Mucosa of stomach (tissue), 1 donor: ENCODE results near the gene DET1.
A peak's percentile ranks its signal among the peaks of the same experiment; 100 is the strongest.
"Not testable (repeated sequence)": the region's sequence is repeated elsewhere in the genome, so short reads cannot be mapped to it uniquely, and the experiment has no call there.

Source experiments
- H3K27me3 ChIP-seq: one replicate; pipeline ENCODE4 v1.7.0; 2013; ENCODE audit warnings: mild to moderate bottlenecking, low read length; ENCODE audit not compliant: control insufficient read depth, insufficient read depth
- H3K36me3 ChIP-seq: one replicate; pipeline ENCODE4 v1.7.0; 2013; ENCODE audit warnings: low read length; ENCODE audit not compliant: control insufficient read depth, insufficient read depth
- H3K4me1 ChIP-seq: one replicate; pipeline ENCODE4 v1.7.0; 2013; ENCODE audit warnings: mild to moderate bottlenecking, low read length; ENCODE audit not compliant: control insufficient read depth, insufficient read depth
- H3K4me3 ChIP-seq: one replicate; pipeline ENCODE4 v1.7.0; 2013; ENCODE audit warnings: low read length
- H3K9ac ChIP-seq: one replicate; pipeline ENCODE4 v1.7.0; 2013; ENCODE audit warnings: mild to moderate bottlenecking, low read length, moderate library complexity
- H3K9me3 ChIP-seq: one replicate; pipeline ENCODE4 v1.7.0; 2013; ENCODE audit warnings: mild to moderate bottlenecking, low read length, moderate library complexity; ENCODE audit not compliant: control insufficient read depth
- donor health status: Pancreatic carcinoma.

Gene DET1

DNA sequence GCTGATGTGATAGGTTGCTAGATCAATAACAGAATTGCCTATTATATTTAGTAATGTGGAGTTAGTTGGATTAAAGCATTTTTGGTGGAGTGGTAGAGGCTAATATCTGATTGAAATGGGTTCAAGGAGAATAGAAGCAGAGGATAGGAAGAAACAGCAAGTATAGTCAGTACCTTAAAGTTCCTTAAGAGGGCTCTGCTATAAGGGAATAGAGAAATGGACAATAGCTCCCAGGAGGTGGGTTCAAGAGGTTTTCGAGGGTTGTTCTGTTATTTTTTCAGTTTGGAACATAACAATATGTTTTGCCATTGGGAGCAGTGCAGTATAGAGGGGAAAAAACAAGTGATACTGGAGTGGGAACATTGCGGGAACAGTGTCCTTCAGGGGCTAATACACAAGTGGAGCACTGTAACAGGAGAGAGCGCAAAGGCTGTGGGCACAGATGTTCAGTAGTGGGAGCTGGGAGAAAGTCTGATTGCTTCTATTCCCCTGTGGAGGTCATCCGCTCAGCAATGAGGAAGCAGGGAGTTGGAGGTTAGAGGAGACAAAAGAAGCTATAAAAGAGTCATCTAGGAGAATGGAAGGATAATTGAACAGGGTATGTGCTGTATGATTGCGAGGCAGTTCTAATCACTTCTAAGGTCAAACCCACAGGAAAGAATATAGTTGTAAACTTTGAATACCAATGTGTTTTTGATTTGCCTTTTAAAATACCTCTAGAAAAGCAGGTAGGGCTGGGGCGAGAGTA is 75.7 kb downstream of the DET1 start:
- Histone ChIP-seq H3K27me3 (no peaks in the 10 kb centered on the region), H3K9ac (no peak overlapping the region), H3K4me3 (no peak overlapping the region), H3K36me3 (peaks cover 3% of the 10 kb centered on the region), H3K9me3 (no peaks in the 10 kb centered on the region), H3K4me1 (peaks cover 12% of the 10 kb centered on the region)

DNA sequence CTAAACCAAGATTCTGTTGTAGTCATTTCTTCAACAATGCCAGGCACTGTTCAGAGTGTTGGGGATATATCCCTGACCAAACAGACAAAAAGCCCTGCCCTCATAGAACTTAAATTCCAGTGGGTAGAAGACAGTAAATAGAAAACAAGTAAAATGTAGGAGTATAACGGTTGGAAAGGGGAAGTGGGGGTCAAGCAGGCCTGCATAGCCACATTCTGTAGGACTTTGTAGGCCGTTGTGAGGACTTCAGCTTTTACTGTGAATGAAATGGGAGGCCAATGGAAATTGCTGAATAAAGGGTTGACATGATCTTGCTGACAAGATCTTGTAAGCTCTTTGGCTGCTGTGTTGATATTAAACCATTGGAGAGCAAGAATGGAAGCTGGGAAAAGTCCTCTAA is 77.2 kb downstream of the DET1 start:
- H3K4me1 ChIP-seq = peaks cover 12% of the 10 kb centered on the region
- peaks cover 3% of the 10 kb centered on the region for H3K36me3 ChIP-seq
- H3K27me3 ChIP-seq = no peaks in the 10 kb centered on the region
- H3K4me3 ChIP-seq = no peak overlapping the region
- H3K9me3 ChIP-seq = no peaks in the 10 kb centered on the region
- no peak overlapping the region for H3K9ac ChIP-seq

DNA sequence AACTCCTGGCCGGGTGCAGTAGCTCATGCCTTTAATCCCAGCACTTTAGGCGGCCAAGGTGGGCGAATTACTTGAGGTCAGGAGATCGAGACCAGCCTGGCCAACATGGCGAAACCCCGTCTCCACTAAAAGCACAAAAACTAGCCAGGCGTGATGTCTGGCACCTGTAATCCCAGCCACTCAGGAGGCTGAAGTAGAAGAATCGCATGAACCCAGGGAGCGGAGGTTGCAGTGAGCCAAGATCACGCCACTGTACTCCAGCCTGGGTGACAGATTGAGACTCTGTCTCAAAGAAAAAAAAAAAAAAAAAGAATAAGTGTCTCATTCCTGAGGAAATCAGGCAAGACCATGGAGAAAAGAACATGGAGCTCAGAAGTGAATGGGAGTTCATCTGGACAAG is 77.8 kb downstream of the DET1 start:
- not testable (repeated sequence) for H3K9ac ChIP-seq, H3K4me3 ChIP-seq, H3K27me3 ChIP-seq, H3K36me3 ChIP-seq, H3K9me3 ChIP-seq
- peaks cover 11% of the 10 kb centered on the region for H3K4me1 ChIP-seq

DNA sequence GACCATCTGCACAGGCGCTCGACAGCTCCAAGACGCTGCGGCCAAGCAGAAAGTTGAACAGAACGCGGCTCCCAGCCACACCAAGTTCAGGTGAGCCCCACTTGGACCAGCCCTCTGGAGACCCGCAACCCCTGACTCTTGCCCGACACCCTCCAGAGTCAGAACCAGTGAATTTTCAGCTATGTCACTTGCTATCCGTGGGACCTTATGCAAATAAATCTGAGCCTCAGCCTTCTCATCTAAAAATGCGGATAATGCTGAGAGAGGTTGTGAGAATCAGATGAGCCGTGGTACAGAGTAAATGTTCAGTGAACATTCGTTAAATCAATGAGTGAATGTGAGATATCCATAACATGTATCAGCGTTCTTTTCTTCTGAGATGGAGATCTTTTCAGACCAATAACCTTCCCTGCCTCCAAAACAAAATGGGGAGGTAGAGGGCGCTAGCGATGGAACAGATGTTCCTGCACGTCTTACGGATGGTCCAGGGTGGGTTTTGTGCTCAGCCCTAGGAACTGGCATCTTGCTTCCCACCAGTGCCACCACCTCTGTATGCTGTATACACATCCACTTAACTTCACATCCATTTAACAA is 78.4 kb downstream of the DET1 start:
- Histone ChIP-seq H3K4me3 (peak overlapping the region; percentile 78), H3K4me1 (peaks cover 6% of the 10 kb centered on the region), H3K9me3 (no peaks in the 10 kb centered on the region), H3K9ac (peak overlapping the region; percentile 83), H3K27me3 (no peaks in the 10 kb centered on the region), H3K36me3 (no peaks in the 10 kb centered on the region)

DNA sequence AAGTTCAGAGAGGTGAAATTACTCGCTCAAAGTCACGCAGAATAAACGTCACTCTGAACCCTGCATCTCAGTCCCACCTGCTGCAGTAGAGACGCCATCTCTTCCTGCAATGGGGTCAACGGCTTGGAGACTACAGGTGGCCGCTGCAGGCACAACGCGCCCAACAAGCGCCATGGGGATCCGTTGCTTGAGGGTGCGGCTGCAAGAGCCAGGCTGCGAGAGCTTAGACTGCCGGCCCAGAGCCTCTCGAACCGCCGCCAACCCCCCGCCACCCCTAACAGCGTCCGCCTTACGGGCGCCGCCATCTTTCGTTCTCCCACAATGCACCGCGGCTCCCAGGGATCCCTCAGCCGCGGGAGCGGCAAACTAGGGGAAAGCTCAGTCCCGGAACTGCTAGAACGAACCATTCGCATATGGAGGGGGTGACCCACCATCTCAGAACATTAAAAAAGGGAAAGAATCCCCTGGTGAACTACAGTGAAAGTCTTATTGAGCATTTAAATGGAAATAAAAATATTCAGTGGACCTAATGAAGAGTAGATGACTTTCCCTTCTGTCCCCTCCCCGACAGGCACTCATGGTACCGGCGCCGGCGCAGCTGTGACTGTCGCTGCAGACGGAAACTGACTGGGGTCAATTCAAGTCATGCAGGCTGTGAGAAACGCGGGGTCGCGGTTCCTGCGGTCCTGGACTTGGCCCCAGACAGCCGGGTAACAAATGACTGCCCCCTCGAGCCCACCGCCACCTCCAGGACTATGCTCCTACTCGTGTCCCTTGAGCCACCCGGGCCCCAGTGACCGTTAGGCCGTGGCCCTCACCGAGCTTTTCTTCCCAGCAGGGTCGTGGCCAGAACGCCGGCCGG is 79.2 kb downstream of the DET1 start, which contains the start of the genes MRPL46 and MRPS11:
TSS of gene MRPL46 (minus strand) at position 316 of the 862 bp plus-strand sequence. CDS start at position 305, 11 bp downstream.
TSS of gene MRPS11 (plus strand) at position 636 of the 862 bp plus-strand sequence. CDS start at position 646, 10 bp downstream.
- Histone ChIP-seq H3K36me3 (no peaks in the 10 kb centered on the region), H3K4me1 (peaks cover 6% of the 10 kb centered on the region), H3K4me3 (peak within 1 kb of the TSS; percentile 78), H3K9me3 (no peaks in the 10 kb centered on the region), H3K9ac (peak within 1 kb of the TSS; percentile 83), H3K27me3 (no peaks in the 10 kb centered on the region)

DNA sequence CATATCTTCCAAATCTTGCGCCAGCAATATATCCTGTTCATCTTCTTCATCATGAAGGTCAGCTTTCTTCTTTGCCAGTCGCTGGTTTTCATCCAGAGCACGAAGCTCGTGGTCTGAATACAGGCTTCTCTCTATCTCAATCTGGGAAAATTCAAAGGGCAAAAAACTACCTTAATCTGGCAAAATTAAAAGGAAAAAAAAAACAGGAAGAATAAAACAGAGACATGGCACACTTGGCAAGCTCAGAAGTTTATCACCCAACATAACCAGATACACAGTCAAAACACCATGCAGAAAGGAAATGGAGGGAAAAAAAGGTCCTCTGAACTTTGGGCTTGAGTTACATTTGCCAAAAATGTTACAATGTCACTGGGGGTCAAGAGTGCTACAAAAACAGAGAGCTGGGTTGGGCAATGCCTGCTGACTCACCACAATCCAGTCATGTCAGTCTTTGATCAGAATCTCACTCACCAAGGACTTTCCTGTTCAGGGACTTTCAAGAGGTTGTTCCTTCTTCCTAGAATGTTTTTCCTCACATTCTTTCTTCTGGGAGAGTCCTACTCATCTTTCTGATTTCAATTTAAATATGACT is 80.8 kb downstream of the DET1 start:
- H3K9me3 ChIP-seq = no peaks in the 10 kb centered on the region
- H3K4me3 ChIP-seq = no peak overlapping the region
- no peaks in the 10 kb centered on the region for H3K36me3 ChIP-seq
- no peak overlapping the region for H3K9ac ChIP-seq
- H3K27me3 ChIP-seq = no peaks in the 10 kb centered on the region
- H3K4me1 ChIP-seq = peaks cover 6% of the 10 kb centered on the region

DNA sequence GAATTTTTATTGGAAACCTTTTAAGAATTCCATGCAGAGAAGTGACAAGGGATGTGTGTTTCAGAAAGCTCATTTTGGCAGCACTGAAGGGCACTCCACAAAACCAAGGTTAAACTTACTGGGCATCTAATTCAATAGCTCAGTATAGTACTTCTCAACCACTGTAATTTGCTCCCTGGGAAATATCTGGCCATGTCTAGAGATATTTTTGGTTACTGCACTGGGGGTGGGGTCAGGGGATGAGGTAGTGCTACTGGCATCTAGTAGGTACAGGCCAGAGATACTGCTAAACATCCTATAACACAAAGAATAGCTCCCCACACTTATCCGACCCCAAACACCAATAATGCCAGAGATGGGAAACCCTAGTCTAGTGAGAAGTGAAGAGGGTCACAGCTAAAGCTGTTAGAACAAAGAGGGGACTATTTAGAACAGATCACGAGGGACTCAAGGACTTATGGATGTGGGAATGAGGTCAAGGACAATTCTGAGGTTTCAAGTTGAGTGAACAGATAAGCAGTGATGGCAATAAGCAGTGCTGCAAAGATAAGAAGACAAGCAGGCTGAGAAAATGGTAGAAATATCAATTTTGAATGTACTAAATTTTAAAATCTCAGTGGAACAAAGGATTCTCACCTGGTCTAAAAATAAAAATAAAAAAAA is 82.5 kb downstream of the DET1 start:
- no peaks in the 10 kb centered on the region for H3K36me3 ChIP-seq
- peaks cover 6% of the 10 kb centered on the region for H3K4me1 ChIP-seq
- no peak overlapping the region for H3K4me3 ChIP-seq
- H3K9me3 ChIP-seq = no peaks in the 10 kb centered on the region
- no peaks in the 10 kb centered on the region for H3K27me3 ChIP-seq
- H3K9ac ChIP-seq = no peak overlapping the region
